Cerebellar nuclear complex (tissue), 1 donor: Measurements from ENCODE around the gene VIPR2.
"Not testable (repeated sequence)": the region's sequence is repeated elsewhere in the genome, so short reads cannot be mapped to it uniquely, and the experiment has no call there.

Source experiments
- DNase-seq, 2 experiments: peaks; one replicate each; lab custom pipeline; 2025; lab: John Stamatoyannopoulos, UW

VIPR2 gene

DNA sequence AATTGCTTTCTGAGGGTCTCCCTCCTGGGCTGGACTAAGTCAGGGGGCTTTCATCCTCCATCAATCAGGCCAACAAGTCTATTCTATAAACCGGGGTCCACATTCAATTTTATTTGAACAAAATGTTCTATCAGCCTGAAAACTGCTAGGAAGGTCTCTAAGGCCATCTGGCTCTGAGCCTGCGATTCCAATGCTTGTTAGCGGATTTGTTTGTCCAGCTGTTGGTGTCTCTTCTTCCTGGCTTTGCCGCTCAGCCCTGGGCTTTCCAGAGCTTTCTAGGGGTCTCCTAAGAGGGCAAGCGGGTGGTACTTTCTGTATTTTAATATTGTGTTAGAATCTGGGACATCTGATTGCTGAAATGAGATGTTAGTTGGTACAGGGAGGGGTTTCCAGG lies 136.7 kb downstream of the VIPR2 start:
- no peak for DNase-seq

DNA sequence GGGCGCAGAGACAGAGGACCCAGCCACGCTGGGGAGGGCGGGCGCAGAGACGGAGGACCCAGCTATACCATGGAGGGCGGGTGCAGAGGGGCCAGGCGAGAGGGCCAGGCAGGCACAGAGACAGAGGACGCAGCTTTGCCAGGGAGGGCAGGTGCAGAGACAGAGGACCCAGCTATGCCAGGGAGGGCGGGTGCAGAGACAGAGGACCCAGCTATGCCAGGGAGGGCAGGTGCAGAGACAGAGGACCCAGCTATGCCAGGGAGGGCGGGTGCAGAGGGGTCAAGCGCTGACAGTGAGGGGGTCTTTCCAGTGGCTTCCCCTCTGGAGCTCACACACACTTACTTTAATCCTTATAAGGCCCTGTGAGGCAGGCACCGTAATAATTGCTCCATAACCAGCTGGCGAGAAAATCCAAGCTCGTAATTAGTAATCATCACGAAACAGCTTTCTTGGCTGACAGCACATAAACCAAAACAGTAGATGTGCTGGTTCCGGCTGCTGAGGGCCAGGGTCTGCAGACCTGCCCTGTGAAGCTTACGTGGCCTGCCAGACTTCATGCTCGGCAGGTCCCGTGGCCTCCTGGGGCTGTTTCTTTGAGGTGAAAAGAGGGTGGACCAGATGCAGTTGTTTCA lies 137.2 kb downstream of the VIPR2 start:
- DNase-seq, result no peak

DNA sequence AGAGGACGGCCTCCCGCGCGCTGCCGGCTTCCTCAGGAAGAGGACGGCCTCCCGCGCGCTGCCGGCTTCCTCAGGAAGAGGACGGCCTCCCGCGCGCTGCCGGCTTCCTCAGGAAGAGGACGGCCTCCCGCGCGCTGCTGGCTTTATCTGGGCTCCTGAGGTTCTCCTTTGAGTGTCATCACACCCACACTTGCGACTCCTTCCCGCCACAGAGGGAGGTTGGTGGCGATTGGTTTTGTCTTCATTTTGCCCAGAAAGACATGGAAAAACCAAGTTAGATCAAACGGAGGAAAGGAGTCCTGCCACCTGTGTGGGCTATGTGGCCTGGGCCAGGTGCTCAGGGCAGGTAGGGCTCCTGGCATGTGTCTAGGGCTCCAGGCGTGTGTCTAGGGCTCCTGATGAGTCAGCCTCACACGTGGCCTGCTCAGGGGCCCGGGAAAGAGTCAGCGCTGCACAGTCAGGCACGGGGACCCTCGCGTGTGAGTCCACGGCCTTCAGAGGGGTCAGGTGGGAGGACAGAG lies 138.0 kb downstream of the VIPR2 start:
- DNase-seq, result no peak

DNA sequence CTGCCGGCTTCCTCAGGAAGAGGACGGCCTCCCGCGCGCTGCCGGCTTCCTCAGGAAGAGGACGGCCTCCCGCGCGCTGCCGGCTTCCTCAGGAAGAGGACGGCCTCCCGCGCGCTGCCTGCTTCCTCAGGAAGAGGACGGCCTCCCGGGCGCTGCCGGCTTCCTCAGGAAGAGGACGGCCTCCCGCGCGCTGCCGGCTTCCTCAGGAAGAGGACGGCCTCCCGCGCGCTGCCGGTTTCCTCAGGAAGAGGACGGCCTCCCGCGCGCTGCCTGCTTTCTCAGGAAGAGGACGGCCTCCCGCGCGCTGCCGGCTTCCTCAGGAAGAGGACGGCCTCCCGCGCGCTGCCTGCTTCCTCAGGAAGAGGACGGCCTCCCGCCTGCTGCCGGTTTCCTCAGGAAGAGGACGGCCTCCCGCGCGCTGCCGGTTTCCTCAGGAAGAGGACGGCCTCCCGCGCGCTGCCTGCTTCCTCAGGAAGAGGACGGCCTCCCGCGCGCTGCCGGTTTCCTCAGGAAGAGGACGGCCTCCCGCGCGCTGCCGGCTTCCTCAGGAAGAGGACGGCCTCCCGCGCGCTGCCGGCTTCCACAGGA lies 138.6 kb downstream of the VIPR2 start:
- DNase-seq, result not testable (repeated sequence)

DNA sequence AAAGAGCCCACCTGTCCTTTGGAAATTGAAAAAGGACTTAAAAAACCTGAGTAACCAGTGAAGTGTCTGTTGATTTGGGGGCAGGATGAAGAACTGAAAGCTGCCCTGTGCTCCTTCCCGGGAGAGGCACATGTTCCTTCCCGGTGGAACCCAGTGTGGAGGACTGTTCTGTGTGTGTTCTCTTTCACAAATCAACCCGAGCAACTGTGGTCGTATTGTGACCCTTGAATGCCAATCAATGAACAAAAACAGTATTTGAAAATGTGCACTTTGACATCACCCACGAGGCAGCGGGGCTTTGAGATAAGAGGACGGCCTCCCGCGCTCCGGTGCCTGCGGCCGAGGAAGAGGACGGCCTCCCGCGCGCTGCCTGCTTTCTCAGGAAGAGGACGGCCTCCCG lies 139.0 kb downstream of the VIPR2 start:
- DNase-seq, result no peak

DNA sequence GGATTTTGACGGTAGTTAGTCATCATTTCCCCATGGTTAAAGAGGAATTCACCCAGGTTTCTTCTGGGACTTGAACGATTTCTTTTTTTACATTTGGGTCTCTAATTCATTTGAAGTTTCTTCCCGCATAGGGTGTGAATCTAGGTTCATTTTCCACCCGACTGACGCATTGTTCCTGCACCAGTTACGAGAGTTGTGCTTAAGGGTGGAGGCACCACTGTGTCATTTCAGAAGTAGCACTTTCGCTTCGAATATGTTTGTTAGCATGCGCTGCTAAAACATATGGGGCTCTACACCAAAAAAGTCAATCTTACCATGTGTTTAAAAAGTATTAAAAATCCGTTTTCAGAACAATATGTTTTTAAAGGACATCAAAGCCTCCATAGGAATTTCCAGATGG lies 140.3 kb downstream of the VIPR2 start:
- DNase-seq, result no peak

DNA sequence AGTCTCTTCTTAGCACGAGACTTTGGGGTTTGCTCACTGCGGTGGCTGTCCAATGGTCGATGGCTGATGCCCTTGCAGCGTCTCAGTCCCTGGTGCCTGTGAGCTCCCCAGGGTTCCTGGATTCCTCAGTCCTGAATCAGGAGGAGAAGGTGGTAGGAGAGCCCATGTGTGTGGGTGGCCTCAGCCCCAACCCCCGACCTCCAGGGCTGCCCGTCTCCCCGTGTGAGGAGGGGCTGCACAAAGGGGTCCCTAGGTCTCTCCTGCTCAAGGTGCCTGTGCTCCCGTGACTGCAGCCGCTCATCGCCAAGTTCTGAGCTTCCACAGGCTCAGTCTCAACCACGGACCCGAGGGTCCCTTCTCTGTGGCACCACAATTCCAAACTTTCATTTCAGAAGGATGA lies 142.9 kb downstream of the VIPR2 start:
- DNase-seq, result no peak

DNA sequence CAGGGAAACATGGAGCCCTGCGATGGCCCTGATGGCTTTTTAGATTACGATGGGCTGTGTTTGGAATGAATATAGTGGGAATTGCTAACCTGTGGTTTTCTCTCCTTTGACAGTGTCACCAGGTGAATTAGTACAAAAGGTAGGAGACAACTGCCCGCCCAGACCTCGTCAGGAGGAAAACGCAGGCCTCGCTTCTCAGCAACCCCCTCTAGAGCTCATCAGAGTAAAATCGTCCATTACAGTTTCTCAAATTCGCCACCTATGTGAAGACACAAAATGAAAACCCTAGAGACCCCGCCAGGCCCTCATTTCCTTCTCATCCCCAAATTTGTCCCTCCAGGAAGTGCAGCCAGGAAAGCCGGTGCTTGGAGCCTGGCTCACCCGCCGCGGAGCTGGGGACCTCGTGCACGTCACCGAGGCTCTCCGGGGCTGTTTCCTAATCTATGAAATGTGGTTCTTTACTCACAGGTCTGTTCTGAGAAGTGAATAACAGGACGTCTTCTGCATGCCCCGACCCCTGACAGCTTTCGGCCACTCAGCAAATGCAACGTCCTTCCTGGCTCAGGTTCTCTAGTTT lies 143.7 kb downstream of the VIPR2 start:
- no peak for DNase-seq

DNA sequence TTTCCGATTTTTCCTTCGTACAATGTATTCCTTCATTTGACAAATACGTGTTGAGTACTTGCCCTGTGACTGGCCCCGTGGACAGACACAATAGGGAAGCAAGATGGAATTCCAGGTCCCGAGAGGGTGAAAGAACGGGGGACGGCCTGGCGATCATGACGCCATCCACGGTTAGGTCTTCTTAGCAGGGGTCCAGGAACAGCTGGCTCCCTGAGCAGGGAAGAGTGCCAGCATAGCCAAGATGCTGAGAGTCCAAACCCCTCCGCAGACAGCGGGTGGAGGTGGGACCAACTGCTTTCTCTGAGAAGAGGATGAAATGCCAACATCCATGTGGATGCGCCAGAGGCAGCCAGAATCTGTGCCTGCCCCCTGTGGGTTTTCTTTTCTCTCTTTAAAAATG lies 144.6 kb downstream of the VIPR2 start:
- DNase-seq, result no peak

DNA sequence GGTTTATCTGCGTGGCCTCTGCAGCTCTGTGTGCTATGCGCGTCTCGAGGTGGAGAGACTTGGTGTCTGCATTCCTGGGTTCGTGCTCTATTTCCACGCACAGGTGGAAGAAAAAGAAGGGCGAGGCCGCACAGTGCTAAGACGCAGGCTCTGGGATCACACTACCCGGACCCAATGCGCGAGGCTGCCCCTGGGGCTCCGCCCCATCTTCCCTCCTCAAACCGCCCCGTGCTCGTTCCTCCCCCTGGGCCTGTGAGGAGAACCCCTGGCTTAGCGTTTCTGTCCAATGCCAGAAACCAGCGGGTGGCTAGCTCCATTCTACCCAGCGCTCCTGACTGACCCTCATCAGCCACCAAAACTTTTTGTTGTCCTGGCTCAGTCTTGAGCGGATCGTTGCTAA lies 145.2 kb downstream of the VIPR2 start:
- DNase-seq, result no peak

DNA sequence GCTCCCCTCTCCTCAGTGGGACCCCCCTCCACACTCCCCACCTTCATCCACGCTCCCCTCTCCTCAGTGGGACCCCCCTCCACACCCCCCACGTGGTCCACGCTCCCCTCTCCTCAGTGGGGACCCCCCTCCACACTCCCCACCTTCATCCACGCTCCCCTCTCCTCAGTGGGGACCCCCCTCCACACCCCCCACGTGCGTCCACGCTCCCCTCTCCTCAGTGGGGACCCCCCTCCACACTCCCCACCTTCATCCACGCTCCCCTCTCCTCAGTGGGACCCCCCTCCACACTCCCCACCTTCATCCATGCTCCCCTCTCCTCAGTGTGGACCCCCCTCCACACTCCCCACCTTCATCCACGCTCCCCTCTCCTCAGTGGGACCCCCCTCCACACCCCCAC lies 146.4 kb downstream of the VIPR2 start:
- not testable (repeated sequence) for DNase-seq

DNA sequence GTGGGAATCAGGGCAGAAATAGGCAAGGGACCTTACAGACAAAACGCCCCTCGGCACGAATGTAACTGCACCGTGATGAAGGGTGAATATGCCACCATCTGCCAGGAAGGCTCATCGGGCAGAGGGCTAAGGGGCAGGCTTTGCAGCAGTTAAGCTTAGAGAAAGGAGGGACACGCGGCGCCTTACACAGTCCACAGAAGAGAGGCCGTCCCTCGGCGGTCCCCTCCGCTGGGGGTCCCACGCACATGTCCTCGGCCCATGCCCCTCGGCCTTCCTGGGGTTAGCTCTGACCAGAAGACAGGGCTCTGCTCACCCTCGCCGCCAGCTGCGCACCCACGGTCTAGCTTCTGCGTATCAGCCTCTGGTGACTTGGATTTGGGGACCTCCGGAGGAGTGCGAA lies 147.2 kb downstream of the VIPR2 start:
- no peak for DNase-seq

DNA sequence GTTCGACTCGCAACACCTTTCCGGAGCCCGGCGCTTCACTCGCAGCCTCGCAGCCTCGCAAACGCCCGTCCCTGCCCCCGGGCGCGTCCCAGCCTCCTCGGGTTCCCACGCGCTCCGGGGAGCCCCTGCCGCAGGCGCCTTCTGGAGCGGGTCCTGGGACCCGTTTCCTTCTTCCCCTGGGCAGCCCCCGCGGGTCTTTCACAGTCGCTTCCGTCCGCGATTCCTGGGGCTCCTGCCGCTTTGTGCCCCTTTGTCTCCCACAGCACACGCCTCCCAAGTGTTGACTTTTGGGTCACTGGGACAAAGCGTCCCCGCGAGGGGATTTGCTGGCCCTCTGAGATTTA lies 147.6 kb downstream of the VIPR2 start:
- DNase-seq, result no peak

DNA sequence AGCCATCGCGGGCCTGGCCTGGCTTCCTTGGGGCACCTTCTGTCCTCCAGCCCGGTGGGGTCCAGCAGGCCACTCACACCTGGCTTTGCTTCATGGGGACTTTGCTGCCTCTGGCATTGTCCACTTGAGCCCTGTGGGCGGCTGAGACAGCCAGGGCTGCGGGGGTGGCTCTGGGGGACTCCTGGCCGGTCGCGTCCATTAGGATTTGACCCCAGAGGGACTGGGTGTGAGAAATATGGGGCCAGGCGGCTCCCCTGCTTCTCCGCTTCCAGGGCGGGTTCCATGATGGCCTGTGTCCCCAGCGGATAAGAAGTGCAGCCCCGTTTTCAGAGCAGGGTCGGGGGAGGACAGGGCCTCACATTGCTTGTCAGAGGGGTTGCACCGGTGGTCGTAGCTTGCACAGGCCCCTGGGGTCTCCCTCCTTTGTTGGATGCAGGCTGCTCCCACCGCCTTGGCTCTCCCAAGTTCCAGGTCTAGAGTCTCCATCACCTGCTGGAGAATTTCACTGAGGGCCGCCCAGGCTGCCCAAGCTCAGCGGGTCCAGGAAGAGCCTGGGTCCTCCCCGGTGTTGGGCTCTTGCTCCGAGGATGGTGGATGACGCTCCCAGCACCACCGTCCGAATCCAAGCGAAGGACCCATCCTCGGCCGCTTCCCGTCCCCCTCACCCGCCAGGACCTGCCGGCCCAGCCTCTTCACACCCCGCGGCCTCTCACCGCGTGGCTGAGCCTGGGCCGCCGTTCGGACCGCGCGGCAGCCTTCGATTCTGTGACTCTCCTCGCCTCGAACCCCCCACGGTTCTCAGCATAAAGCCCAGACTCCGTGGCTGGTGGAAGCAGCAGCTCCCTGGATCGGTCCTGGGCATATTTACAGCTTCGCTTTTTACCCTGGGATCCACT lies 148.2 kb downstream of the VIPR2 start:
- no peak for DNase-seq

DNA sequence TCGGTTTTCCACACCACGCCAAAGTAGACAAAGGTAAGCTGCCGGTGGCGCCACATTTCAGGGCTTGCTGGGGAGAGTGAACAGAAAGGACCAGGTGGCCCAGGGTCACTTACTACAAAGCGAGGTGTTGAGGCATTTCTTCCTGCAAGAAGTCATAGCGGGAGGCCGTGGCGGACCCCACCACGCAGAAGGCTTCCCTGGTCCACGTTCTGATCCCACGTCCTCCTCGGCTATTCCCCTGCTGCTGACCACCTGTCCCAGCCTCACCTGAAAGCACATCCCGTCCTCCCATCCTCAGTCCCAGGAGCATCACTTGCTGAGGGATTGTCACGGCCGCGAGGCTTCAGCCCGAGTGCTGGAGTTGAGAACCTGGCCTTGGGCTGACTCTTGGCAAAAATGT lies 149.2 kb downstream of the VIPR2 start:
- DNase-seq, result no peak

DNA sequence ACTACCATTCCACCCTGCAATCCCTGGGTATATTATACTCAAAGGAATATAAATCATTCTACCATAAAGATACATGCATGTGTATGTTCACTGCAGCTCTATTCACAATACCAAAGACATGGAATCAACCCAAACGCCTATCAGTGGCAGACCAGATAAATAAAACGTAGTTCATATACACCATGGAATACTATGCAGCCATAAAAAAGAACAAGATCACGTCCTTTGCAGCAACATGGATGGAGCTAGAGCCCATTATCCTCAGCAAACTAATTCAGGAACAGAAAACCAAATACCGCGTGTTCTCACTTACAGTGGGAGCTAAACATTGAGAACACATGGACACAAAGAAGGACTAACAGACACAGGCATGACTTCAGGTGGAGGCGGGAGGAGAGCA lies 150.0 kb downstream of the VIPR2 start:
- DNase-seq, result no peak

DNA sequence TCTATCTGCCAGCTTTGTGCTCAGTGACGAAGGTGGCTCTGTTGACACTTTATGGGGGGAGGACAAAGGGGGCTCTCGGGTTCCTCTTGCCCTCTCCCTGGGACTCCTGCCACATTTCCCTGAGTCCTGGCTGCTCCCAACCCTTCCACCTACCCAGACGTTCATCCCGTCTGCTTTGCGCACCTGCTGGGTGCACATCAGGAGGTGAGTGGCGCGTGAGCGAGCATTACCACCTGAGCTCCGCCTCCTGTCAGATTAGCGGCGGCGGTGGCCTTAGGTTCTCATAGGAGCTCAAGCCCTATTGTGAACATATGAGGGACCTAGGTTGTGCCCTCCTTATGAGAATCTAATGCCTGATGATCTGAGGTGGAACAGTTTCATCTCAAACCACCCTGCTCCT lies 151.1 kb downstream of the VIPR2 start:
- no peak for DNase-seq

DNA sequence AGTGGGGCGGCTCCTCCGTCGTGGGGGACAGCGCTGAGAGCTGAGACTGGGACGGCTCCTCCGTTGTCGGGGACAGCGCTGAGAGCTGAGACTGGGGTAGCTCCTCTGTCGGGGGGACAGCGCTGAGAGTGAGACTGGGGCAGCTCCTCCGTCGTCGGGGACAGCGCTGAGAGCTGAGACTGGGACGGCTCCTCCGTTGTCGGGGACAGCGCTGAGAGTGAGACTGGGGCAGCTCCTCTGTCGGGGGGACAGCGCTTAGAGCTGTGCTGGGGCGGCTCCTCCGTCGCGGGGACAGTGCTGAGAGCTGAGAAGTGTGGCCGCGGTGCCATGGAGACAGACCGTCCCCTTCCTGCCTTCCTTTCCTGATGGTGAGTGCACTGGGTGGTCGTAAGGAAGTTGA lies 151.9 kb downstream of the VIPR2 start:
- no peak for DNase-seq

DNA sequence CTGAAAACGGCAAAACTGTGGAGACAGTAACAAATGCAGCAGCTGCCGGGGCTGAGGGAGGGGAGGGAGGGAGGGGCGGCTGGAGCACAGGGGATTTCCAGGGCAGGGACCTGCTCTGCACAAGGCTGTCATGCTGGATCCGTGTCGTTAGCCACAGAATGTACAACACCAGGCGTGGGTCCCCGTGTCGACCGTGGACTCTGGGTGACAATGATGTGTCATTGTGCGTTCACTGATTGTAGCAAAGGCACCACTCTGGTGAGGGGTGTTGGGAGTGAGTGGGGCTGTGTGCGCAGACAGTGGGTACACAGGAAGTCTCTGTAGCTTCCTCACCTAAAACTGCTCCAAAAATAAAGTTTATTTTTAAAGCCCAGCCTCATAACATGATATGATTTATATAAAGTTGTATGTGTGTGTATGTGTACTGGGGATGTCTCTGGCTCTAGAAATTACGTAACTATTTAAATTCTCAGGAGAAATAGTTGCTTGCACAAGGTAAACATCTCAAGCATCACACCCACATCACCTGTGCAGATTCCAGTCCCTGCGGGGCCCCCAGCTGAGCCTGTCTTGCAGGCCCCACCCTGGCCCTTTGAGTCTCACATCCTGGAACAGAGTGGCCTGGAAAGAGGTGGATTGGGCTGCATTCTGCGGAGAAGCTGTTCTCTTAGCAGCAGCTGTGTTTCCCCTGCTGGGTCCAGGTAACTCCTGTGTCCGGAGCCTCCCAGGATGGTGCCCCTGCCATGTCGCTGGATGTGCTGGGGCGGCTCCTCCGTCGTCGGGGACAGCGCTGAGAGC lies 152.6 kb downstream of the VIPR2 start:
- no peak for DNase-seq

DNA sequence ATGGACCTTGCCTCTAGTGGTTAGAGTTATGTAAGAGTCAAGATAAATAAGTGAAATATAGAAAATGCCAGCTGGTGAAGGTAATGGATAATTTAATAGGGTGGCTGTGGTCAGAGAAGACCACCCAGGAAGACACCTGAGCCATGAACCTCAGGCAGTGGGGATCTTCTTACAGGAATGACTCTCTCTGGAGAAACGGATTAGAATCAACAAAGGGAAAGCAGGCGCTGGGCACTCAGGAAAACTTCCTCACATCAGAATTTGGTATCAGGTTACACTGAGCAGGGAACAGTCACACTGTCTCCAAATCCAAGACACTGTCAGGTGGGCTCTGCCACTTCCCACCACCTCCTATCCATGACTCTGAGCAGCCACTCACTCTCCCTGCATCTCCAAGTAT lies 155.7 kb downstream of the VIPR2 start:
- DNase-seq, result no peak

DNA sequence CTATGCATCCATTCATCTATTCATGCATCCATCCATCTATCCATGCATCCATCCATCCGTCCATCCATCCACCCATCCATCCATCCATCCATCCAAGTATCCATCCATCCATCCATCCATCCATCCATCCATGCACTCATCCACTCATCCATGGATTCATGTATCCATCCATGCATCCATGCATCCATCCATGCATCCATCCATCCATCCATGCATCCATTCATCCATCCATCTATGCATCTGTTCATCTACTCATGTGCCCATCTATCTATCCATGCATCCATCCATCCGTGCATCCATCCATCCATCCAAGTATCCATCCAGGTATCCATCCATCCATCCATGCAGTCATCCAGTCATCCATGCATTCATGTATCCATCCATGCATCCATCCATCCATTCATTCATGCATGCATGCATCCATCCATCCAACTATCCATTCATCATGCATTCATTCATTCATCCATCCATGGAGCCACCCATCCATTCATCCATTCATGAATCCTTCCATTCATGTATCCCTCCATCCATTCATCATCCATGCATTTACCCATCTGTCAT lies 156.3 kb downstream of the VIPR2 start:
- no peak for DNase-seq

DNA sequence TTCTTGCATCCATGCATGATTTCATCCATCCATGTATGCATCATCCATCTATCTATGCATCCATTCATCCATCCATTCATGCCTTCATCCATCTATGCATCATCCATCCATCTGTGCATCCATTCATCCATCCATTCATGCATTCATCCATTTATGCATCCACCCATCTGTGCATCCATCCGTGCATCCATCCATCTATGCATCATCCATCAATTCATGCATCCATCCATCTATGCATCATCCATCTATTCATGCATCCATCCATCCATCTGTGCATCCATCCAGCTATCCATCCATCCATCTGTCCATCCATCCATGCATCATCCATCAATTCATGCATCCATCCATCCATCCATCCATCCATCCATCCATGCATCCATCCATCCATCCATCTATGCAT lies 157.0 kb downstream of the VIPR2 start:
- no peak for DNase-seq
